T-helper 9 cell (primary cell): ENCODE measurements around the gene DNASE1.

Source experiments
- DNase-seq: peaks from one replicate; pipeline ENCODE4 v3.0.0-alpha.2; 2020

The DNASE1 gene

GRCh38 chr16:3701531-3701930 lies 47.0 kb downstream of the DNASE1 start:
- no peak for DNase-seq

- DNase-seq: no peak
These were observed 47.6 kb downstream of the DNASE1 start for GRCh38 chr16:3702082-3702481.

GRCh38 chr16:3706253-3707012 lies 51.9 kb downstream of the DNASE1 start:
- no peak for DNase-seq
